NCI-H2107 treated with DMSO at 0.1 percent for 48 hours (cell line): ENCODE results near the gene MCCD1.

Experiments
- DNase-seq: peaks from one replicate; lab custom pipeline; 2025; ENCODE audit not compliant: unreplicated experiment; lab: John Stamatoyannopoulos, UW

The MCCD1 gene

GRCh38 chr6:31569861-31570536, 41.2 kb downstream of the MCCD1 start:
- no peak for DNase-seq

DNA sequence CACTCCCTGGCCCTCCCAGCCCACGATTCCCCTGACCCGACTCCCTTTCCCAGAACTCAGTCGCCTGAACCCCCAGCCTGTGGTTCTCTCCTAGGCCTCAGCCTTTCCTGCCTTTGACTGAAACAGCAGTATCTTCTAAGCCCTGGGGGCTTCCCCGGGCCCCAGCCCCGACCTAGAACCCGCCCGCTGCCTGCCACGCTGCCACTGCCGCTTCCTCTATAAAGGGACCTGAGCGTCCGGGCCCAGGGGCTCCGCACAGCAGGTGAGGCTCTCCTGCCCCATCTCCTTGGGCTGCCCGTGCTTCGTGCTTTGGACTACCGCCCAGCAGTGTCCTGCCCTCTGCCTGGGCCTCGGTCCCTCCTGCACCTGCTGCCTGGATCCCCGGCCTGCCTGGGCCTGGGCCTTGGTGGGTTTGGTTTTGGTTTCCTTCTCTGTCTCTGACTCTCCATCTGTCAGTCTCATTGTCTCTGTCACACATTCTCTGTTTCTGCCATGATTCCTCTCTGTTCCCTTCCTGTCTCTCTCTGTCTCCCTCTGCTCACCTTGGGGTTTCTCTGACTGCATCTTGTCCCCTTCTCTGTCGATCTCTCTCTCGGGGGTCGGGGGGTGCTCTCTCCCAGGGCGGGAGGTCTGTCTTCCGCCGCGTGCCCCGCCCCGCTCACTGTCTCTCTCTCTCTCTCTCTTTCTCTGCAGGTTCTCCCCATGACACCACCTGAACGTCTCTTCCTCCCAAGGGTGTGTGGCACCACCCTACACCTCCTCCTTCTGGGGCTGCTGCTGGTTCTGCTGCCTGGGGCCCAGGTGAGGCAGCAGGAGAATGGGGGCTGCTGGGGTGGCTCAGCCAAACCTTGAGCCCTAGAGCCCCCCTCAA, 43.5 kb downstream of the MCCD1 start, which contains the start of gene LTA:
Gene LTA, plus strand, starts transcription at position 249 of the 871 bp plus-strand sequence. Its CDS starts 454 bp downstream, at position 703.
- DNase-seq = no peak

DNA sequence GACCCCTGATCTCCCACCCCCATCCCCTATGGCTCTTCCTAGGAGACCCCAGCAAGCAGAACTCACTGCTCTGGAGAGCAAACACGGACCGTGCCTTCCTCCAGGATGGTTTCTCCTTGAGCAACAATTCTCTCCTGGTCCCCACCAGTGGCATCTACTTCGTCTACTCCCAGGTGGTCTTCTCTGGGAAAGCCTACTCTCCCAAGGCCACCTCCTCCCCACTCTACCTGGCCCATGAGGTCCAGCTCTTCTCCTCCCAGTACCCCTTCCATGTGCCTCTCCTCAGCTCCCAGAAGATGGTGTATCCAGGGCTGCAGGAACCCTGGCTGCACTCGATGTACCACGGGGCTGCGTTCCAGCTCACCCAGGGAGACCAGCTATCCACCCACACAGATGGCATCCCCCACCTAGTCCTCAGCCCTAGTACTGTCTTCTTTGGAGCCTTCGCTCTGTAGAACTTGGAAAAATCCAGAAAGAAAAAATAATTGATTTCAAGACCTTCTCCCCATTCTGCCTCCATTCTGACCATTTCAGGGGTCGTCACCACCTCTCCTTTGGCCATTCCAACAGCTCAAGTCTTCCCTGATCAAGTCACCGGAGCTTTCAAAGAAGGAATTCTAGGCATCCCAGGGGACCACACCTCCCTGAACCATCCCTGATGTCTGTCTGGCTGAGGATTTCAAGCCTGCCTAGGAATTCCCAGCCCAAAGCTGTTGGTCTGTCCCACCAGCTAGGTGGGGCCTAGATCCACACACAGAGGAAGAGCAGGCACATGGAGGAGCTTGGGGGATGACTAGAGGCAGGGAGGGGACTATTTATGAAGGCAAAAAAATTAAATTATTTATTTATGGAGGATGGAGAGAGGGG, 44.7 kb downstream of the MCCD1 start:
- DNase-seq = no peak

- no peak for DNase-seq
These were observed 45.6 kb downstream of the MCCD1 start for GRCh38 chr6:31574106-31575061.

DNA sequence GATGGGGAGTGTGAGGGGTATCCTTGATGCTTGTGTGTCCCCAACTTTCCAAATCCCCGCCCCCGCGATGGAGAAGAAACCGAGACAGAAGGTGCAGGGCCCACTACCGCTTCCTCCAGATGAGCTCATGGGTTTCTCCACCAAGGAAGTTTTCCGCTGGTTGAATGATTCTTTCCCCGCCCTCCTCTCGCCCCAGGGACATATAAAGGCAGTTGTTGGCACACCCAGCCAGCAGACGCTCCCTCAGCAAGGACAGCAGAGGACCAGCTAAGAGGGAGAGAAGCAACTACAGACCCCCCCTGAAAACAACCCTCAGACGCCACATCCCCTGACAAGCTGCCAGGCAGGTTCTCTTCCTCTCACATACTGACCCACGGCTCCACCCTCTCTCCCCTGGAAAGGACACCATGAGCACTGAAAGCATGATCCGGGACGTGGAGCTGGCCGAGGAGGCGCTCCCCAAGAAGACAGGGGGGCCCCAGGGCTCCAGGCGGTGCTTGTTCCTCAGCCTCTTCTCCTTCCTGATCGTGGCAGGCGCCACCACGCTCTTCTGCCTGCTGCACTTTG, 46.7 kb downstream of the MCCD1 start, which contains the start of gene TNF:
Gene TNF, plus strand, starts transcription at position 231 of the 567 bp plus-strand sequence. Its CDS starts 177 bp downstream, at position 408.
- DNase-seq = no peak

DNA sequence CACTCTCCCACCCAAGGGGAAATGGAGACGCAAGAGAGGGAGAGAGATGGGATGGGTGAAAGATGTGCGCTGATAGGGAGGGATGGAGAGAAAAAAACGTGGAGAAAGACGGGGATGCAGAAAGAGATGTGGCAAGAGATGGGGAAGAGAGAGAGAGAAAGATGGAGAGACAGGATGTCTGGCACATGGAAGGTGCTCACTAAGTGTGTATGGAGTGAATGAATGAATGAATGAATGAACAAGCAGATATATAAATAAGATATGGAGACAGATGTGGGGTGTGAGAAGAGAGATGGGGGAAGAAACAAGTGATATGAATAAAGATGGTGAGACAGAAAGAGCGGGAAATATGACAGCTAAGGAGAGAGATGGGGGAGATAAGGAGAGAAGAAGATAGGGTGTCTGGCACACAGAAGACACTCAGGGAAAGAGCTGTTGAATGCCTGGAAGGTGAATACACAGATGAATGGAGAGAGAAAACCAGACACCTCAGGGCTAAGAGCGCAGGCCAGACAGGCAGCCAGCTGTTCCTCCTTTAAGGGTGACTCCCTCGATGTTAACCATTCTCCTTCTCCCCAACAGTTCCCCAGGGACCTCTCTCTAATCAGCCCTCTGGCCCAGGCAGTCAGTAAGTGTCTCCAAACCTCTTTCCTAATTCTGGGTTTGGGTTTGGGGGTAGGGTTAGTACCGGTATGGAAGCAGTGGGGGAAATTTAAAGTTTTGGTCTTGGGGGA, 47.4 kb downstream of the MCCD1 start:
- DNase-seq = no peak

DNA sequence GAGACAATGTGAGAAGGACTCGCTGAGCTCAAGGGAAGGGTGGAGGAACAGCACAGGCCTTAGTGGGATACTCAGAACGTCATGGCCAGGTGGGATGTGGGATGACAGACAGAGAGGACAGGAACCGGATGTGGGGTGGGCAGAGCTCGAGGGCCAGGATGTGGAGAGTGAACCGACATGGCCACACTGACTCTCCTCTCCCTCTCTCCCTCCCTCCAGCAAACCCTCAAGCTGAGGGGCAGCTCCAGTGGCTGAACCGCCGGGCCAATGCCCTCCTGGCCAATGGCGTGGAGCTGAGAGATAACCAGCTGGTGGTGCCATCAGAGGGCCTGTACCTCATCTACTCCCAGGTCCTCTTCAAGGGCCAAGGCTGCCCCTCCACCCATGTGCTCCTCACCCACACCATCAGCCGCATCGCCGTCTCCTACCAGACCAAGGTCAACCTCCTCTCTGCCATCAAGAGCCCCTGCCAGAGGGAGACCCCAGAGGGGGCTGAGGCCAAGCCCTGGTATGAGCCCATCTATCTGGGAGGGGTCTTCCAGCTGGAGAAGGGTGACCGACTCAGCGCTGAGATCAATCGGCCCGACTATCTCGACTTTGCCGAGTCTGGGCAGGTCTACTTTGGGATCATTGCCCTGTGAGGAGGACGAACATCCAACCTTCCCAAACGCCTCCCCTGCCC, 48.3 kb downstream of the MCCD1 start:
- no peak for DNase-seq

GRCh38 chr6:31577579-31577966, 48.8 kb downstream of the MCCD1 start:
- DNase-seq = no peak

DNA sequence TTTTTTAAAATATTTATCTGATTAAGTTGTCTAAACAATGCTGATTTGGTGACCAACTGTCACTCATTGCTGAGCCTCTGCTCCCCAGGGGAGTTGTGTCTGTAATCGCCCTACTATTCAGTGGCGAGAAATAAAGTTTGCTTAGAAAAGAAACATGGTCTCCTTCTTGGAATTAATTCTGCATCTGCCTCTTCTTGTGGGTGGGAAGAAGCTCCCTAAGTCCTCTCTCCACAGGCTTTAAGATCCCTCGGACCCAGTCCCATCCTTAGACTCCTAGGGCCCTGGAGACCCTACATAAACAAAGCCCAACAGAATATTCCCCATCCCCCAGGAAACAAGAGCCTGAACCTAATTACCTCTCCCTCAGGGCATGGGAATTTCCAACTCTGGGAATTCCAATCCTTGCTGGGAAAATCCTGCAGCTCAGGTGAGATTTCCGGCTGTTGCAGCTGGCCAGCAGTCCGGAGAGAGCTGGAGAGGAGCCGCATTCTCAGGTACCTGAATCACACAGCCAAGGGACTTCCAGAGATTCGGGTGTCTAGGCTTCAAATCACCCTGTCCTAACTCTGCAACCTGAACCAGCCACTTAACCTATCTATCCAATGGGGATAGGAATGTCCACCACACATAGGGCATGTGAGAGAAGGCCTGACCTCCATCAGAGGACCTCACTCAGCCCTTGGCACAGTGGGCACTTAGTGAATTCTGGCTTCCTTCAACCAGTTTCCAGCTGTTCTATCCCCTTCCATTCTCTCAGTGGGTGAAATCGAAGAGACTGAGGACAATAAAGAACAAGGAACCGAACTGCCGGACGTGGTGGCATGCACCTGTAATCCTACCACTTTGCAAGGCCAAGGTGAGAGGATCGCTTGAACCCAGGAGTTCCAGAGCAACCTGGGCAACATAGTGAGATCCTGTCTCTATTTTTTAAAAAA, 49.7 kb downstream of the MCCD1 start:
- DNase-seq = no peak

DNA sequence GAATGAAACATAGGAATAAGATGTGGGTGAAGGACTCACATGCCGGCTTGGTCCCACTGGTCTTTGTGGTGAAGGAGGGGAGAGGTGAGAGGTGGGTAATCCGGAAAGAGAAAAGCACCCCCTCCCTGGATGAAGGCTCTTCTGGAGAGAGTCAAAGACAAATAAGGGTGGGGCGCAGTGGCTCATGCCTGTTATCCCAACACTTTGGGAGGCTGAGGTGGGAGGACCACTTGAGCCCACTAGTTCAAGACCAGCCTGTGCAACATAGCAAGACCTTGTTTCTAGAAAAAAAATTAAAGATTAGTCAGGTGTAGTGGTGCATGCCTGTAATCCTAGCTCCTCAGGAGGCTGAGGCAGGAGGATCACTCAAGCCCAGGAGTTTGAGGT, 50.4 kb downstream of the MCCD1 start:
- DNase-seq = no peak
